Measurements from ENCODE around the gene TRIM74.
"Not testable (repeated sequence)": the region's sequence is repeated elsewhere in the genome, so short reads cannot be mapped to it uniquely, and the experiment has no call there.

DNA sequence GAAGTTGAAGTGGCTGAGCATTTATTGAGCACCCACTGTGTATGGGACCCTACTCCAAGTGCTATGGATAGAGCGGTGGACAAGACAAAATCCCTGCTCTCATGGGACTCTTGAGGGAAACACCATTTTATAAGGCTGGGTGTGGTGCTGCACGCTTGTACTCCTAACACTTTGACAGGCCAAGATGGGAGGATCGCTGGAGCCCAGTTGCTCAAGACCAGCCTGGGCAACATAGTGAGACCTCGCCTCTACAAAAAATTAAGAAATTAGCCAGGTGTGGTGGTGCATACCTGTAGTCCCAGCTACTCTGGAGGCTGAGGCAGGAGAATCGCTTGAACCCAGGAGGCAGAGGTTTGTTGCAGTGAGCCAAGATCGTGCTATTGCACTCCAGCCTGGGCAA, 41.5 kb downstream of the TRIM74 start:
- TF ChIP-seq YY1 (IDR thresholded peaks at IDR 0.05; ENCODE audit: insufficient read depth, insufficient read length); ZNF274 (IDR thresholded peaks at IDR 0.05; ENCODE audit: low read depth, low read length); SUZ12 (IDR thresholded peaks at IDR 0.05; ENCODE audit: extremely low read depth, insufficient read depth, insufficient read length): not testable (repeated sequence)
